ENCODE measurements around the gene SMTN.
A peak's percentile ranks its signal among the peaks of the same experiment; 100 is the strongest.

DNA sequence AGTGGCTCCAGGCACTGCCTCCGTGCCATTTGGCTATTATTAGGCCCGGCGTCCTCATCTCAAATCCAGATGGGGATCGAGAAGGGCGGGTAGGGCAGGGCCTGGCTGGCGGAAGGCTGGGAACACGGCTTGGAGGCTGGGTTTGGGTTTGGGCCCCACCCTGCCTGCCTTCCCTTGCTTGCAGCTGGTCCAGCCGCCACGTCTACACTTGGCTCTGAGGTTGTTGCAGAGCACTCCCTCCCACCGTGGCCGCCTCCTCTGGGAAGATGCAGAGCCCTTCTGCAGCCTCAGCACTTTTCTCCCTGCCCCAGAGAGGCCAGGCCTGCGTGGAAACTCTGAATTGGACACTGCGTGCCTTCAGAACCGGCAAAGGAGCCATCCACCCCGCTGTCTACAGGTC lies 5.2 kb upstream of the SMTN start:
- peak in 1 of 2 donors; percentile 35 for TF ChIP-seq POLR2A (IDR thresholded peaks at IDR 0.05)
- no peak for TF ChIP-seq CTCF (IDR thresholded peaks at IDR 0.05)

All from heart left ventricle (tissue), 13 donors.